Activated T-cell treated with anti-CD3 and anti-CD28 coated beads for 24 hours (primary cell): ENCODE data around the gene TNP2.
A peak's percentile ranks its signal among the peaks of the same experiment; 100 is the strongest.
"Not testable (repeated sequence)": the region's sequence is repeated elsewhere in the genome, so short reads cannot be mapped to it uniquely, and the experiment has no call there.

ENCODE experiments used
- DNase-seq: peaks from one replicate; pipeline ENCODE4 v3.0.0-alpha.2; 2020; ENCODE audit warnings: low read depth

The TNP2 gene

DNA sequence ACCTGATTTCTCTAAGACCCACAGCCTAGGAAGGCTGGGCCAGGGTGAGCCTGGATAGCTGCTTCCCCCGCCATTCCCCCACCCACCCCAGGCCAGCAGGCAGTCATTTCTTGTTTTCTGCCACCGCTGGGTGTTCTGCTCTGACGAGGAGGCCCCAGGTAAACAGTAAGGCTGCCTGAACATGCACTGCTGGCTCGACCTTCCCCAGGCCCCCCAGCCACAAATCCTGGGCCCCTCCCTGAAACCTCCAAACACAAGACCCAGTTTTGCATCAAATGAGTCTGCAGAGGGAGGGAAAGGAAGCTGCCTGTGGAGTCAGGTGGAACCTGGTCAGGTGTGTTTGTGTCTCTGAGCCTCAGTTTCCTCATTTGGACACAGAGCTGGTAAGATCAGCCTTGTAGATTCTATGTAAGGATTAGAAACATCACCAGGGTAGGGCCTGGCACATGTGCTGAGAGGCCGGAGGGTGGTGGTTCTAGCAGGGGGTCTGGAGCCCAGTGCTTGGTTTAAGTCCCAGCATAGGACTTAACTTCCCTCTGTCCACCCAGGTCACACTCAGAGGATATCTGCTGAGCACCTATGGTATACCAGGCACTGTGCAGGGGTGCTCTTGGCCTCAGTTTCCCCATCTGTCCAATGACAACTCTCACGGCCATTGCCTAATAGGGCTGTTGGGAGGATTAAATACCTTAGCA is 30.9 kb upstream of the TNP2 start:
- DNase-seq = no peak

DNA sequence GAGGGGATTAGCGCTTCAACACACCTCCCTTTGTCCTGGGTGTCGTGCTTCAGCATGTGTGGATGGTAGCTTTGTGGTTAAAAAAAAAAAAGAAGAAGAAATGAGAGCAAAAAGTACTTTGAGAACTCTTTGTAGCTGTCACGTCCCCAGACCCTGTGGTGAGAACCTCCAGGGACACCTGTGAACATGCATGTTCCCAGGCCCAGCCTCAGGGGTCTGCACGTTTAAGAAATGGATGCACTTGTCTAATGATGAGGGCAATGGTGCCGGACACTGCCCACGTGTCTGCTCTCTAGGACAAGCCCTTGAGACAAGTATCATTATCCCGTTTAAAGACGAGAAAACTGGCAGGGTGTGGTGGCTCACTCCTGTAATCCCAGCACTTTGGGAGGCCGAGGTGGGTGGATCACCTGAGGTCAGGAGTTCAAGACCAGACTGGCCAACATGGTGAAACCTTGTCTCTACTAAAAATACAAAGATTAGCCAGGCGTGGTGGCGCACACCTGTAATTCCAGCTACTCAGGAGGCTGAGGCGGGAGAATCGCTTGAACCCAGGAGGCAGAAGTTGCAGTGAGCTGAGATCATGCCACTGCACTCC is 29.9 kb upstream of the TNP2 start:
- not testable (repeated sequence) for DNase-seq

DNA sequence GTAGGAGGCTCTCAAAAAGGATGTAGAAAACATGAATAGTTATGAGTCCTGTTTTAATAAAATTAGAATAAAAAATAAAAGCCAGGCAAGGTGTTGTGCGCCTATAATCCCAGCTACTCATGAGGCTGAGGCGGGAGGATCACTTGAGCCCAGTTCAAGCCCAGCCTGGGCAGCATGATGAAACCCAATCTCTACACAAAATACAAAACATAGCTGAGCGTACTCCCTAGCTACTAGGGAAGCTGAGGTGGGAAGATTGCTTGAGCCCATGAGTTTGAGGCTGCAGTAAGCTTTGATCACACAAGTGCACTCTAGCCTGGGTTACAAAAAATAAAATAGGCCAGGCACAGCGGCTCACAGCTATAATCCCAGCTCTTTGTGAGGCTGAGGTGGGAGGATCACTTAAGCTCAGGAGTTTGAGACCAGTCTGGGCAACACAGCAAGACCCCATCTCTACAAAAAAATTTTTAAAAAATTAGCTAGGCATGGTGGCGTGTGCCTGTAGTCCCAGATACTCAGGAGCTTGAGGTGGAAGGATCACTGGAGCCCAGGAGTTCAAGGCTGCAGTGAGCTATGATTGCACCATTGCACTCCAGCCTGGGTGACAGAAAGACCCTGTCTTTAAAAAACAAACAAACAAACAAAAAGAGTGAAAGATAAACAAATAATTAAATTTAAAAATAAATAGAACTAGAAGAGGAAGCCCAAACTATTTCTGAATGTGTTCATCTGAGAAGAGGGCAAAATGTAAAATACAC is 29.2 kb upstream of the TNP2 start:
- no peak for DNase-seq

DNA sequence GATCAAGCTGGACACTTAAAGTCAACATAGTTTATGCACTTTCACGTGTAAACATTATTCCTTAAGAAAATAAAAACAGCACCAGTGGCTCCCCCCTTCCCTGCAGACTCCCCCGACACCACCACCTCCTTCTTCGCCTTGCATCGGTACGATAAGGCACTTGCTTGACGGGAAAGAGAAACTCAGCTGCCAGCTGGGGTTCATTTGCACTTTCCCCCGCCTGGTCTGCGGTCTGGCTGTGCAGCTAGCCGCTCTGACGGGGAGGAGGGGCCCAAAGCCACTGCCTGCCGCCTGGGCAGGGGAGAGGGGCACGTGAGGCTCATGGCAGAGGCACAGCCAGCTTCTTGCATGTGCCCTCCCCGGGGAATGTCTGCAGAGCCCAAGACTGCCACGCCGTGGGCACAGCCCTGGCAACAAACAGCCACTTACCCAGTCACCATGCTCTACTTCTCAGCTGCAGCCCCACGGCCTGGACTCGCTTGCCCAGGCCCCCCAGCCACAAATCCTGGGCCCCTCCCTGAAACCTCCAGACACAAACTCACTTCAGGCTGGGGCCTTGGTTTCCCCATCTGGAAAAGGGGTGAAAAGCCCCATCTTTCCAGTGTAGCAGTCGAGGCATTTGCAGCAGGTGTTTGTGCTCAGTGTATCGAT is 28.5 kb upstream of the TNP2 start:
- peak; percentile 51 for DNase-seq

GRCh38 chr16:11296706-11297491 is 27.8 kb upstream of the TNP2 start:
- DNase-seq = no peak

GRCh38 chr16:11296351-11296705 is 27.2 kb upstream of the TNP2 start:
- DNase-seq = no peak

GRCh38 chr16:11295672-11296071 is 26.5 kb upstream of the TNP2 start:
- DNase-seq = no peak

DNA sequence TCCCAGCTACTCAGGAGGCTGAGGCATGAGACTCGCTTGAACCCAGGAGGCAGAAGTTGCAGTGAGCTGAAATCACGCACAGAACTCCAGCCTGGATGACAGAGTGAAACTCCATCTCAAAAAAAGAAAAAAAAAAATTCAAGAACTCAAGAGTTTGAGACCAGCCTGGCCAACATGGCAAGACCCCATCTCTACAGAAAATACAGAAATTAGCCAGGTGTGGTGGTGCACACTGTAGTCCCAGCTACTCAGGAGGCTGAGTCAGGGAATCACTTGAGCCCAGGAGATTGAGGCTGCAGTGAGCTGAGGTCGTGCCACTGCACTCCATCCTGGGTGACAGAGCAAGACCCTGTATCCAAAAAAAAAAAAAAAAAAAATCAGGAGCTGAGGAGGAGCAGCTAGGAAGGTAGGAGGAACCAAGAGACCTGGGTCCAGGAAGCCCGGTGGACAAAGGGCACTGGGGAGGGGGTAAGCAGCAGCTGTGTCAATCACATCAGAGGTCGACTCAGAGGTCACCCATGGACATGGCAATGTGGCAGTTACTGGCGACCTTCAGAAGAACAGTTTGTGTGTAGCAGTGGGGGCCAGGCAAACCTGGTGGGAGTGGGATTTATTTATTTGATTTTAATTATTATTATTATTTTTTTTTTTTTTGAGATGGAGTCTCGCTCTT is 23.1 kb upstream of the TNP2 start:
- DNase-seq = no peak

DNA sequence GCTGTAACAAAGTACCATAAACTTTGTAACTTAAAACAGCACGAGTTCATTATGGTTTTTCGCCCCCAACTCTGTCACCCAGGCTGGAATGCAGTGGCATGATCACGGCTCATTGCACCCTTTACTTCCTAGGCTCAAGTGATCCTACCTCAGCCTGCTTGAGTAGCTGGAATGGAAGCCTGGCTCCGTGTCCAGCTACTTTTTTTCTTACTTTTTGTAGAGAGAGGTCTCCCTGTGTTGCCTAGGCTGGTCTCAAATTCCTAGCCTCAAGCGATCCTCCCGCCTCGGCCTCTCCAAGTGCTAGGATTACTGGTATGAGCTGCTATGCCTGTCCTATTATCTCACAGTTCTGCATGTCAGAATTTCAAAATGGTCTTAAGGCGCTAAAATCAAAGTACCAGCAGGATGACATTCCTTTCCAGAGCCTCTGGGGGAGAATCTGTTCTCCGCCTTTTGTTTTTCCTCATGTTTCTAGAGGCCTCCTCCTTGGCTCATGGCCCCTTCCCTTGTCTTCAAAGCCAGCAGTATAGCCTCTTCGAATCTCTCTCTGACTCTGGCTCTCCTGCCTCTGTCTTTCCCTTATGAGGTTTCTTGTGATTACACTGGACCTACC is 22.1 kb upstream of the TNP2 start:
- DNase-seq = no peak

DNA sequence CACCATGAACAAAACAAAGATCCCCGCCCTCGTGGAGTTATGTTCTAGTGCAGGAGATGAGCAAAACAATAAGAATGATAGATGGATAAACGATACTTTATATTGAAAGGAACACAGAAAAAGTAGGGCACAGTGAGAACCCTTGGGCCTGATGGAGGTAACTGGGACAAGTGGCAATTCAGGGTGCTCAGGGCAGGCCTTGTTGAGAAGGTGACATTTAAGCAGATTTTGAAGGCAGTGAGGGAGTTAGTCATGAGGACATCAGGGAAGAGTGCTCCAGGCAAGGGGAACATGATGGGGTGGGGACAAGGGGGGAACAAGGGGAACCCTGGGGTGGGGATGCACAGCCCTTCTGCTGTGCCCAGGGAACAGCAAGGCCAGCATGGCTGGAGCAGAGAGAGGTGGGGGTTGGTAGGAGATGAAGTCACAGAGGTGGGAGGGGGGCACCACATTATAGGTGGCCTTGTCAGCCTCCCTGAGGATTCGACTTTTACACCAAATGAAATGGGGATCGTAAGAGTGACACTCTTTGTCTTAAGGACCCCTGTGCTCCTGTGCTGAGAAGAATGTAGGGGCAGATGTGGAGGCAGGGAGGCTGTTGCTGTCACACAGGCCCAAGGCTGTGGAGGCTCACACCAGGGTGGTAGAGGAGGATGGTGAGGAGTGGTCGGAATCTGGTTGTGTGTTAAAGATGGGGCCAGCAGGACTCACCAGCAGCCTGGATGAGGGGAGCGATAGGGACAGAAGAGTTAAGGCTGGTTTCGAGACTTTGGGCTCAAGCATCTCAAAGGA is 21.2 kb upstream of the TNP2 start:
- no peak for DNase-seq

GRCh38 chr16:11289696-11290095 is 20.6 kb upstream of the TNP2 start:
- not testable (repeated sequence) for DNase-seq

GRCh38 chr16:11289202-11289601 is 20.1 kb upstream of the TNP2 start:
- no peak for DNase-seq

DNA sequence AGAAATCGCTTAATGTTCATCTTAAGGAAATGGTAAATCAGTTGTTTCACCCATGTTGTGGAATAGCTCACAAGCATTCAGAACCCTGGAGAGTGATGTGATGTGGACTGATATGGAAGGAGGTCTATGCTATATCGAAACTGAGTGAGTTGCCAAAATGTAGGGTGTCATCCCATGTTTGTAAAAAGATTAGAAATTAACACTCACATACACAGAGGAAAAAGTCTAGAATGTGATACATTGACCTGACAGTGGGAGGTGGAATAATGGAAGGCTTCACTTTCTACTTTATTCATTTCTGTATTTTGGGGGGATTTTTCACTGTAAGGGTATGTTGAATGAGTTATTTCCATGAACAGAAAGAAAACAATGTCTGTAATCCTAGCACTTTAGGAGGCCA is 16.7 kb upstream of the TNP2 start:
- no peak for DNase-seq

DNA sequence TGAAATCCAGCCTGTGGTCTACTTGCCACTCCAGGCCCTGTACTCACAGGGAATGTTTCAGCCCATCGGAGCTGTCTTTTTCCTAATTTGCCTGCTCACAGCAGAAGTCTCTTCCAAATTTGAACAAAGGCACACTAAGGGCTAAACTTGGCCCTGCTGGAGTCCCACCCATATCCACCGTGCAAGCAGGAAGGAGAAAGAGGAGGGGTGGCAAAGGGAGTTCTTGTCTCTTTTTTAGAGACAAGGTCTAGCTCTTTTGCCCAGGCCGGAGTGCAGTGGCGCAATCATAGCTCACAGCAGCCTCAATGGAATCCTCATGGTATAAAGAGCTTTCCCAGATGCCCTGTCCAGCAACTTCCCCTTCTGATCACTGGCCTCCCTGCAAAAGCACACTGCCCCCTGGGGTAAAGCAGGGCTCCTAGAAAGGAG is 14.7 kb upstream of the TNP2 start:
- no peak for DNase-seq

DNA sequence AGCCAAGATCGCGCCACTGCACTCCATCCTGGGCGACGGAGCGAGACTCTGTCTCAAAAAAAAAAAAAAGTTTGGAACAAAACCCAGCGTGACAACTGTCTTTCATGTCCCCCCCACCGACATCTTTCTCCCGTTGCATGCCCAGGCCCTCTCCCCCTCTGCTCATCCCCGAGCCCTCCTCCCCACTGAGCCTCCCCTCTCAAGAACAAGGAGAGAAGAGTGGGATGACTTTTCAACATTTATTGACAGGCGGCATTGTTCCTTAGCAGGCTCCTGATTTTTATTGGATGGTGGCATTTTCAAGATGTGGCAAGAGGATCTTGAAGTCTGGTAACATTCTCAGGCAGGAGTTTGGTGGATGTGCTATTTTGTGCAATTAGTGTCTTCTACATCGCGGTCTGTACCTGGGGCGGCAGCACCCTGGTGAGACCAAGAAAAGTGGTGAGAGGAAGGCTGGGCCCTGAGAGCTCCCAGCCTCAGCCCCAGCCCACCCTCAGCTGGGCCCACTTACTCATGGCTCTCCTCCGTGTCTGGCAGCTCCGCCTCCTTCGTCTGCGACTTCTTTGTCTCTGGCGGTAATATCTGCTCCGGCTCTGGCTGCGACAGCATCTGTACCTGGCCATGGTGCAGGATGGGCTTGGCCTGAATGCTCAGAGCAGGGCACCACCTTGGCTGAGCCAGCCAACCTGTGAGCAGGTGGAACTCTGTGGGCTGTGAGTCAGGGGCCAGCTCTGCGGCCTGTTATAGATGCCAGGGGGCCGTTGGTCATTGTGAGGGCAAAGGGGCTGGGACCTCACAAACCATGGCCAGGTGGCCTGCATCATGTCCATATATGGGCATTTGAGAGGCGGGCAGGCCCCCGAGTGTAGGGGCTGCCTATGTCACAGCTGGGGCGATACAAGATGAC is 11.7 kb upstream of the TNP2 start, which contains the start of gene PRM1:
TSS of gene PRM1 (minus strand) at position 715 of the 907 bp plus-strand sequence. CDS start at position 623, 92 bp downstream.
- no peak for DNase-seq

- no peak for DNase-seq
Measured at GRCh38 chr16:11278681-11279628, 9.8 kb upstream of the TNP2 start.

DNA sequence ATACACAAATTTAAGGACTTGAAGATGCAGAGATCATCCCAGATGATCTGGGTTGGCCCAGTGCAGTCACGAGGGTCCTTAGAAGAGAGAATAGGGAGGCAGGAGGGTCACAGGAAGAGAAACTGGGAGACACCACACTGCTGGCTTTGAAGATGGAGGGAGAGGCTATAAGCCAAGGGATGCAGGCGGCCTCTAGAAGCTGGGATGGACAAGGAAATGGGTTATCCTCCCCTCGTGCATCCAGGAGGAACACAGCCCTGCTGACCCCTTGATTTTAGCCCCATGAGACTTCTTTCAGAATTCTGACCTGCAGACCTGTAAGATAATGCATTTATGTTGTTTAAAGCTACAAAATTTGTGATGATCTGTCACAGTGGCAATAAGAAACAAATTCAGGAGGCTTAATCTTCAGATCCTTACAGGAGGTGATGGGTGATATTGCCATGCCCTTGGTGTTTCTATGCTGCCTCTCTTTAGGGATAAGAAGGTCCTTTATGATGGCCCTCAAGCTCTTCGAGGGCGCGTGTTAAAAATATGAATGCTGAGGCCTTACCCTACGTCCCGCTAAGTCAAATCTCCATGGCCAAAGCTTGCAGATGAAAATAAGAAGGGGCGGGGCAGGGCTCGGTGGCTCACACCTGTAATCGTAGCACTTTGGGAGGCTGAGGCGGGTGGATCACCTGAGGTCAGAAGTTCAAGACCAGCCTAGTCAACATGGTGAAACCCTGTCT is 8.6 kb upstream of the TNP2 start:
- DNase-seq = no peak
